DMS153 (cell line): Measurements from ENCODE around the gene EPN3.

Experiments used
- DNase-seq: peaks from one replicate; lab custom pipeline; 2025; lab: John Stamatoyannopoulos, UW

The EPN3 gene

DNA sequence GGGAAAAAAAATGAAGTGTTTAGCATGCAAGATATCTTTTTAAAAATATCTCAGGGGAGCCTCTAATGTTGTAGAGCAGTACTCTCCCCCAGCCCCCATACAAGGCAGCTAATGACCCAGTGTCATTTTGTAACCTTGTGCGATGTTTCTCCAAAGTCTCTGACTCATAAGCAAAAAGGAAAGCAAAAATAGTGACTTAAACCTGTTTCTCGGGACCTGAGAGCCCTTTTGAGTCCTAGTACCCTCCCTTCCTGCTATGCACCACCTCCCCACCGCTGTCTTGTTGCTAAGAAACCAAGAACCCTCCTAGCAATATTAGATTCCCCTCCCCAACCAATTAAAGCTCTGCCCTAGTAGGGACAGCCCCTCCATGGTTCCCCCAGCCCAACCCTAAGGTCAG, 21.5 kb upstream of the EPN3 start:
- no peak for DNase-seq

DNA sequence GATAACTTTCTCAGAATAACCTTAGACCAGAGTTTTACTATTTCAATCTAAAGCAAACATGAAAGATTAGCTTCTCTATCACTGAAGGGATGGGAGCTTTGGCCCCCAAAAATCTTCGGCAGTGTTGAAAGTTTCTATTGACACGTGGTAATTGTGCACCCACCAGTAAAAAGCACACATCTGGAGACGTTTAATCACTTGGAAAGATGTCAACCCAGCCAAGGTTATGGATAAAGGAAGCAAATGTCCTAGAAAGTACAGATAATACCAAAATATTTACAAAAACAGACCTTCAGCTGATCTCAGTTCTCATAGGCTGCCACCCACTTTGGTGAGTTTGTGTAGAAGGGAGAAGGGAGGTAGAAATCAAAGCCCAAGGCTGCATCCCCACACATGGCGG, 19.0 kb upstream of the EPN3 start:
- no peak for DNase-seq

DNA sequence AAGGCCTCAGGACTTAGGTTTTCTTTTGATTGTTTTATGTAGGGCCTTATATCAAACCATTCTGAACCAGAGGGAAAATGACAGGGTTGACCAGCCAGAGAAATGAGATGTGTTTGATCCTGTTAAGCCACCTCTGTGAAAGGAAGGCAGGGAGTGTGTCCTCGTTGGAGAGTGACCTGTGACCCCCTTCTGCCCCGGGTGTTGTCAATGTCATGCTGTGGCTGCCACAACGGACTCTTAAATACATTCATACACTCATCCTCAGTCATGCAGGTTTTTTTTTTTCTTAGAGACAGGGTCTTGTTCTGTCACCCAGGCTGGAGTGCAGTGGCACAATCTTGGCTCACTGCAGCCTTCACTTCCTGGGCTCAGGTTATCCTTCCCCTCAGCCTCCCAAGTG, 18.1 kb upstream of the EPN3 start:
- no peak for DNase-seq

DNA sequence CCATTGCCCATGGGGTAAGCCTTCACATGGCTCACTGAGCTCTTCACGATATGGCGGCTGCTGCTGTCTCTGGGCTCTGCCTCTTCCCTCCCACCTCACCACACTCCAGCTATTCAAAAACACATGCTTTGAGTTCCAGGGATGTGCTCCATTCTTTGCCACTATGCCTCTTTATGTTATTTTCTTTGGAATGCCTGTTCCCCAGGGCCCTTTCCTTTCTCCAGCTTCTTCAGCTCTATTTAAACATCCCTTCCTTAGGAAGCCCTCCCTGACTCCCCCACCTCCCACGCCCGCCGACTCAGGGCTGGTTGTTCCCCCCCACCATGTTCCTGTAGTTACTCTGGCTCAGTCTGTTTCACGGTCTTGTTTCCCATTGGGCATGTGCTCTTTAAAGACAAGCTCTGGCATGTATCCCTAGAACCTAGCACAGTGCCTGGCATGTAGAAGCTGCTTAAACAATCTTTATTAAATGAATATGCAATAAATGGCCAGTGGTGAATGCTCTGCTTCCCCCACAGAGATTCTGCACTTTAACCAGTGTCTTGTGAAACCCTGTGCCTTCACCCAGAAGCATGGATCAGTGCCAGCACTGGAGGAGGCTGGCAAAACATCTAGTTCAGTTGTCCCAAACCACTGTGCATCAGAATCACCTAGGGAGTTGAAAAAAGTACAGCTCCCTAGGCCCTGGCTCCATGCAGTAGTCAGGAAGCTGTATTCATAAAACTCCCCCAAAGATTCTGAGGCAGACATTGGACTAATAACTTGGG, 17.4 kb upstream of the EPN3 start:
- DNase-seq: no peak

DNA sequence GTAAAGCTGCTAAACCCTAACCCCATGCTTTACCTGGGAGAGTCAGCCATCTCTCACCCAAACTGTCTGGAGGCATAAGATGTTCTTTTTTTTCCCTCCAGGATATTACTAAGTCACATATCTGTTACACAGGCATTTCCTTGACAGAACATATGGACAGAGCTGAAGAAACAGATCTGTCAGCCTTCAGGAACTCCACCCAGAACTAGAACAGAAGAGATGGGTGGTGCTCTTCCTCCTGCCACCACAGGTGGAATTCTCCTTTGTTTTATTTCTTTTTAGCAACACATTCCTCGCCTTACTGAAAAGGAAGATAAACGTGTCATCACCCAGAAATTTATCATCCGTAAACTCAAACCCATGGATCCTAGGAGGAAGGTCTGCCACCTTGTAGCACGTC, 15.5 kb upstream of the EPN3 start:
- no peak for DNase-seq

DNA sequence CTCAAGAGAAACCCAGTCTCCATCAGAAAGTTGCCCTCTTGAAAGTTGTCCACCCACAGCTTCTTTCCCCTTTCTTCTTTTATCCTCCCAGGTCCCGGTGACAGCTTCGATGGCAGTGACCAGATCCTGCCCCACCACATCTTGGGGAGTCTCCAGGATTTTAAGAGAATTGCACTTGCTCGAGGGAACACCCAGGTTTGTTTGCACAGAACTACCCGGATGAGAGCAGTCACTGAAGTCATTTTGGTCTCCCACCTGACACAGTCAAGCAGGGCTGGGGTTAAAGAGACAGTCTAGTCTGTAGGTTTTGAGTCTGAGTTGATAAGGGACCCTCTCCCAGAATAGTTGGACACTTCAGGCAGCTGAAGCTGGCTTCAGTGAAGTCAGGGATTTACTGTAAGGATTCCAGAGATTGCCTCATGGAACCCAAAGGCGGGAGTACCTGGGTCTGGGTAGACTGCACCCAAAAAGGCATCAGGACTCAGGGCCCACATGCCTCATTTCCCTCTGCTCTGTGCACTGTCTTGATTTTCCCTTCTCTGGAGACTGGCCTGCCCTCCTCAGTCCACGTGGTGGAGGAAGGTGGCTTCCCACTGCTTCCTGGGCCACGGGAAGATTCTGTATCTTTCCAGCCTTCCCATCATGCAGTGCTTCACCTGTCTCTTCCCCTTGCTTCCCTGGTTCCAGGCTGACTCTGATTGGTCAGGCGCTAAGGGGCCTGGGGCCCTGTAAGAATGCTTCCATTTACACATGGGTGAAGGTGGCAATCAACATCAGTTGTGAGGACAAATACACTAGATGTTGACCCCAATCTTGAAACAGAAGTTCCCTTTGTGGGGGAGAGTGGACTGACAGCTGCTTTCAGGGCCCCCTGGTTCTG, 14.8 kb upstream of the EPN3 start:
- no peak for DNase-seq

DNA sequence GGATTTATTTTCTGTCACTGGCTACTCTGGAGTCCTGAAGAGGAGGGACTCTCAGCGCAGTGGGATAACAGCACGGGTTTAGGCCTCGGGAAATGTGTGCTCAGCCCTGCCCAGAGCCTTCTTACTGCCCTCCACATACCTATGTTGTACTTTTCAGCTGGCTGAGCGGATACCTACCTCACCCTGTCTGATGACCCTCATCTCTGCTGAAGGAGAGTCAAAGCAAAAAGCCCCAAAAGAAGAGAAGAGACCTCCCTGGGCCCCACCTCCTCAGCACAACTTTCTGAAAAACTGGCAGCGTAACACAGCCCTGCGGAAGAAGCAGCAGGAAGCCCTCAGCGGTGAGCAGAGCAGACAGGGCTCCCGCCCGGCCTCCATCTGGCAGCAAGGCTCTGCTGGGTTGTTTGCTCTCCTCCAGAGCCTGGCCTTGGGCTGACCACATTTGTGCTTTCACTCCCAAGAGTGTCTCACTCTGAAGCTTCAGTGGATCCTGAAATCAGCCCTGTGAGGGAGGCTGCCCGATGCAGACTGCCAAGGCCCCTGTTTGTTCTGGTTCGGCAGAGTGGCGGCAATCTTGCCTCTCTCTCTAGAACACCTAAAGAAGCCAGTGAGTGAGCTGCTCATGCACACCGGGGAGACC, 14.0 kb upstream of the EPN3 start:
- no peak for DNase-seq

DNA sequence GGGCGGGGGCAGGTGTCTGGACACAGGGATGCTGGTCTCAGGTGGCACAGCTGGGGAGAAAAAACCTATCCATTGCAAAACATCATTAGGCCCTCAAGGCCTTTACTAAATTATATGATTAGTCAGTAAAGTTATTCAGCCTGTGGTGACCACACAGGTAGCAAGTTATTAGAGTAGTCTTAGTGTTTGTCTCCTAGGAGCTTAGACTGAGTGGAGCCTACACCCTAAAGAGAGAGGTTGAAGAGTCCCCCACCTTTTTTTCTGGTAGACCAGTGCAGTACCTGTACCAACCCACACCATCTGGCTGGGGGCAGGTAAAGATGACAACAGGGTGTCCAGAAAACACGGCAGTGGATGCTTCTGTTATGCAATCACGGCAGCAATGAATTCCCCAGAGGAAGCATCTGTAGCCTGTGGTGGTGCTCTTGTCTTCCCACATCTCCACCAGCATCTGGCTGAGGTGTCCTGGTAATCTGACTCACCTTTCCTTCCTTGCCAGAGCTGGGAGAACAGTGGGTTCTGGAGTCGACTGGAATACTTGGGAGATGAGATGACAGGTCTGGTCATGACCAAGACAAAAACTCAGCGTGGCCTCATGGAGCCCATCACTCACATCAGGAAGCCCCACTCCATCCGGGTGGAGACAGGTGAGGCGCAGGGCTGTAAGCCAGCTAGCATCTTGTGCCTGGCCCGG, 13.2 kb upstream of the EPN3 start:
- no peak for DNase-seq

DNA sequence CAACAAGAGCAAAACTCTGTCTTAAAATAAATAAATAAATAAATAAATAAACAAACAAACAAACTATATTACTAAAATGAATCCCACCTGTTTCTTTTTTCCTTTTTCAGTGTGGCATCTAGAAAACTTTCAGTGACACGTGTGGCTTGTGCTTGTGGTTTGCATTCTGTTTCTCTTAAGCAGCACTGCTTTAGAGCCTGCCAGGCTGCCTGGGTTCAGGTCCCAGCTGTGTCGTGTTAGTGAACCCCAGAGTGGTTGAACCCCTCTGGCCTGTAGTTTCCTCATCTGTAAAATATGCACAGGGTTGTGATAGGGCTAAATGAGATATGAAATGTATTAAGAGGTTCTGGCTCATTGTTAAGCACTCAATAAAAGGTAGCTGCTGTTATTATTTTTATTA, 12.1 kb upstream of the EPN3 start:
- no peak for DNase-seq

DNA sequence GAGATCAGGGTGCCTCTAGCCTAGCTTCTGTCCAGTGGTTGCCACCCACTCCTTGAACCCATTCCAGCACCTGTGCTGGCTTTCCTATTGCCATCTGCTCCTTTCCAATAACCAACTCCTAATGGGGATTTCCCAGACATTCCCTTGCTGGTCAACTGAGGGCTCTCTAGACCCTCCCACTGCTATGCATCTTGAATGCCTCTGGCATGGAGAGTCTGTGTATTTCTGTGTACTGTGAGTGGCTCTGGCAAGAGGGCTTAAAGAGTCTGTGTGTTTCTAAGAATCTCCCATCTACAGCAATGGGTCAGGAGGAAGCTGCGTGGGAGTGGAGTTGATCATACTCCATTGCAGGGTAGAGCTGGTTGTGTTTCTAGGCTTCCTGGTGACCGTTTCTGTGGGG, 11.0 kb upstream of the EPN3 start:
- DNase-seq: no peak

DNA sequence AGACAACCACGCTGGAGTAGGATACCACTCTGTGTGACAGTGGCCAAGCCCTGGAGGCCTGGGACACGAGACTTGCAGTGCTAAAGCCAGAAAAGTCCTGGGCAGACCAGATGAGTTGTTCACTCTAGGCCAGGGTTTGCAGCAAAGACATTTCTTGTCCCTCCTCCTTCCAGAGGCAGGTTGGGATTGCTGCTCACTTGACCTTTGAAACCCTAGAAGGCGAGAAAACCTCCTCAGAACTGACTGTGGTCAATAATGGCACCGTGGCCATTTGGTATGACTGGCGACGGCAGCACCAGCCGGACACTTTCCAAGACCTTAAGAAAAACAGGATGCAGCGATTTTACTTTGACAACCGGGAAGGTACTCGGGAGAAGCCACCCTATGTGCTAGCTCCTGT, 9.8 kb upstream of the EPN3 start:
- DNase-seq: no peak

DNA sequence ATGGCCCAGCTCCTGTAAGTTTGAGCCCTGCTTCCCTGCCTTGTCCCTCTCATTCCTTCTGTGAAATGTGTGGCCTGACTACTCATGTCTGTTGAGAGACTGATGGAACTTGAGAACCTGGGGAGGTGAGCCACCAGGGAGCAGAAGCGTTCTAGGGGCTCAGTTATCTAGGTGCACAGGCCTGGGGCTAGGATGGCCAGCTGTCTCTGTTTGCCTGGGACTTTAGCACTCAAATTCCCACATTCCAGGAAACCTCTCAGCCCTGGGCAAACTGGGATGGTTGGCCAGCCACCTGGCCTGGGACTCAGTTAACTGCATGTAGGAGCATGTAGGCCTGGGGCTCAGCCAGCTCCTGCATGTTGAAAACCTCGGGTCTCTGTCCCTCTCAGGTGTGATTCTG, 9.3 kb upstream of the EPN3 start:
- no peak for DNase-seq

DNA sequence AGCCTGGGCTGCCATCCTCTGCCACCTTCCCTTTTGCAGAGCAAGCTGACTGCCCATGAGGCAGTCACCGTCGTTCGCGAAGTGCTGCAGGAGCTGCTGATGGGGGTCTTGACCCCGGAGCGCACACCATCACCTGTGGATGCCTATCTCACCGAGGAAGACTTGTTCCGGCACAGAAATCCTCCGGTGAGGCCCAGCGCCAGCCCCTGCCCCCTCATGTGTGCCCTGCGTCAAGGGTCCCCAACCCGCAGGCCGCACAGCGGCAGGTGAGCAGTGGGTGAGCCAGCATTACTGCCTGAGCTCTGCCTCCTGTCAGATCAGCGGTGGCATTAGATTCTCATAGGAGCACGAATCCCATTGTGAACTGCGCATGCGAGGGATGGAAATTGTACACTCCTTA, 7.7 kb upstream of the EPN3 start:
- DNase-seq: no peak

DNA sequence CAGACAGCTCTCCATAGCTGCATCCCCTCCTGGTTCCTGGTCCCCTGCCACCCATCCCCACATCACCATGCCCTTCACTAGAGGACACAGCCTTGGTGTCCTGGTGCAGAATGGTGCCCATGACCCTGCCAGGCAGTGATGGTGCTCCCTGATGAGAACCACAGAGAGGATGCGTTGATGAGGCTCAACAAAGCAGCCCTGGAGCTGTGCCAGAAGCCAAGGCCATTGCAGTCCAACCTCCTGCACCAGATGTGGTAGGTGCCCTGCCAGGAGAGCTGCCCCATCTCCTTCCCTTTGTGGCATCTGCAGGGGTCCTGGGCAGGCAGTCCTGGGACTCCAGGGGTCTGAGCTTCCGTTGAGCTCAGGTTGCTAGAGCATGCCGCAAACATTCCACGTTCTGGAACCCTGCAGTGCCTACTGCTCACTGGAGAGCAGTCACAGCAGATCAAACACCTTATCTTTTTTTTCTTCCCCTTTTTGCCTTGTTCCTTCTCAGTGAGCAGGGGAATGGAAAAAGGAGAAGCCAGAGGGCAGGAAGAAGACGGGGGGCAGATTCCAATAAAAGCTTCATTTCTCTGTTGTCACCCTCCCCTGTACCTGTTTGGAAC, 5.3 kb upstream of the EPN3 start:
- no peak for DNase-seq

DNA sequence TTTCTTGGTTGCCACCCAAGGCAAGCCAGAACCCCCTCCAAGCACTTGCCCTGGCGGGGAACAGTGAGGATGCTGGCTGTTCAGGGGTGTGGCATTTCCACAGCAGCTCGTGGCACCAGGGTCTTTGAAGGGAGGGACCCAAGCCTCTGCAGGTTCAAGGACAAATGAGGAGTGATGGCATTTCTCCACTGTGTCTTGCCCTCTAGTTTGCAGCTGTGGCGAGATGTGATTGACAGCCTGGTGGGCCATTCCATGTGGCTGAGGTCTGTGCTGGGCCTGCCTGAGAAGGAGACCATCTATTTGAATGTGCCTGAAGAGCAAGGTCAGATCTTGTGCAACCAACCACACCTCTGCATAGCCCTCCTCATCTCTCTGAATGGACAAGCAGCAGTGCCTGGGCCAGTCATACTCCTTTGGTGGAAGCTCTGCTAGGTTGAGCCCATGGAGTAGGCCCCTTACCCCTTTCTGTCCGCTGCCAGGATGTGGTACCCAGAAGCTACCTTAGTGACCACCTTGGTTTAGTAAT, 4.5 kb upstream of the EPN3 start:
- DNase-seq: no peak

DNA sequence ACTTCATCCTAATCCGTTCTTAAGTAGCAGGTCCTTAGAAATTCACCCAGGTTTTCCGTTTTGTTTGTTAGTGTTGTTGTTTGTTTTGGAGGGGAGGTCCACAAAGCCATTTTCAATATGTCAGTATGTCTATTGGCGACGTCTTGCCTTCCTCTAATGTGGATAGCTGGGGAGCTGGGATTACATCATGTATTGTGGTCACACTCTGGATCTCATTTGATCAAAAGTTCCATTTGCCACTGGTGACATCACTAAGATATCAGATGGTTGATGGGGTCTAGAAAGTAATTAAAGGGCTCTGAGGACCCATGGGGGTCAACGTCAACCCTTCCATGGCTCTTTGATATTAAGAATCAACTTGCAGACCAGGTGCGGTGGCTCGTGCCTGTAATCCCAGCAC, 2.7 kb upstream of the EPN3 start:
- no peak for DNase-seq

DNA sequence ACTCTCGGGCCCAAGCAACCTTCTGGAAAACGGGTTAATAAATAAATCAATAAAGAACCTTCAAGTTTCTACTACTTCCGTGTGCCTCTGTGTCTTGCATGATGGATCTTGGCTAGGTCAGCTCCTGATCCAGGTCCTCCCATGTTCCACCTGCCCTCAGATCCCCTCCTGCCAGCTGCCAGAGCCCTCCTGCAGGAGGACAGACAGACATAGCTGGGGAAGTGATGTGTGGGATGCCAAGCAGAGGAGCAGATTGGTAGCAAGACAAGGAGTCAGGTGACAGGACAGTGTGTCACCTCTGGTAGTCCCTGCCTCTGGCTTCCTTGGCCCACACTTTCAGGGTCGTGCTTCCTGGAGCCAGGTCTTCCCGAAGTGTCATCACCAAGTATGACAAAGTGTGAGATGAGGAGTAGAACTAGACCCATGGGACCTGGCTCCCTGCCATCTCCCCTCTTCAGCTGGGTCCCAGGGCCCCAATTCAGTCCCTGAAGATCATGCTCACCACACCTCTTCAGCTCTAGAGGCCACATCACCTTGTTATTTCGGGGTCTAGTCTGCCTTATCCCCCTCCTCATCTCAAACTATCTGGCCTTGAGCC, 1.0 kb upstream of the EPN3 start:
- DNase-seq: no peak

DNA sequence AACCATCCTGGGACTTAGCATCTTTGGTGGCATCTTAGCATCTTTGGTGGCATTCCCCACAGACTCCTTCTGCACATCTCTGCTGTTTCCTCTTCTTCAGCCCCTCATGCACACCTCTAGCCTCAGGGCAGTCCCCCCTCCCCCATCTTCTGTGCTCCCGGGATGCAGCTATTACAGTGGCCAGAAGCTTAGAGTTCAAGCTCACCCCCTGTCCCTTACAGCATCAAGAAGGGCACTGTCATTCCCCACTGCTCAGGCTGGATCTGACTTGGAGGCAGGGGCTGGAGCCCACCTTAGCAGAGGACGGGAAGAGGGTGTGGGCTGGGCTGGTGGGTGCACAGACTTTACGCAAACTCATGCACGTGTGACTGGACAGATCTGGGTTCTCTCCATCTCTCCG, 650 bp downstream of the EPN3 start:
- DNase-seq: no peak

DNA sequence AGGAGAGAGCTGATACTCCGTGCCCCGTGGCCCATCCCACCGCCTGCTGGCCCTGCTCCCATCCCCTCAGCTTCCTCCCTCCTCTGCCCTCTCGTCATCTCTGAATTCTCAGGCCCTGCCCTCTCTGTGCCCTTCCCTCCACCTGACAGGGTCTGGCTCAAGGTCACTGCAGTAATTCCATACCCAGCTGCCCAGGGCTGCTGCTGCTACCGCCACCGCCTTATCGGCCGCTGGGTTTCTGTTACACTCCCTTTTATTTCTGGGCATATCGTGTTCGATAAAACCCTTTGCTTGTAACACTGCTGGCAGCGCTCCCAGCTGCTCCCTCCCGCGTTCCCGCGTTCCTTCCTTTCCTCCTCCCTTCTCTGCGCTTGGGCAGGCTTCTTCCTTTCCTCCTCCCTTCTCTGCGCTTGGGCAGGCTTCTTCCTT, 1.2 kb downstream of the EPN3 start:
- DNase-seq: peak; percentile 26

DNA sequence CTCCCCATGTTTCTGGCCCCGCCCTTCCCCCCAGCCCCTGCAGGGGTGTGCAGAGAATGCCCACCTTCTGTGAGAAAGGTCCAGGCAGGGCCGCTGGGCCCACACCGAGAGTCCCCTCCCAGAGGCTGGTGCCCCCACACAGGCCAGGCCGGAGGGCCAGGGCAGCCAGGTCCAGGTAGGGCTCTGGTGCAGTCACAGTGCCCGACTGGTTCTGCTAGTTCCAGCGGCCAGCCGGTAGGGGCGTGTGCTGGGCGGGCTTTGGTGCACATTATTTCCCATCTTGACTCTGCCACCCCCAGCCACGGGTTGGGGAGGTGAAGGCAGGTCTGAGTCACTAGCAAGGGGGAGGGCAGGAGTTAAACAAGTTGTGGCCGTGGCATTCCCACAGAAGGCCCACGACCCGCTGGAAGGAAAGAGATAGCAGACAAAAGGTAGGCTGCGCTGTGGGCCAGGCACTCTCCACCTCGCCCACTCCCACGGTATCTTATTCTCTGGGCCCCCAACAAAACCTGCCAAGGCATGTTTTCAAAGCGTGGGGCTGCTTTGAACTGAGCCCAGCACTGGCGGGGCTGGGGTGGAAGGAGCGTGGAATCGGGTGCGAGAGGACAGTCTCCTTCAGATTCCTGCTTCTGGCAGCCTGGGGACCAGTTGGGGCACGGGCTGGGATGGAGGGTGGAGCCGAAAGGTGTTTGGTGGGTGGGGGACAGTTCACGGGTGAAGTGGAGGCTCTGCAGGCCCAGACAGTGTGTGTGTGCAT, 1.9 kb downstream of the EPN3 start:
- DNase-seq: no peak

DNA sequence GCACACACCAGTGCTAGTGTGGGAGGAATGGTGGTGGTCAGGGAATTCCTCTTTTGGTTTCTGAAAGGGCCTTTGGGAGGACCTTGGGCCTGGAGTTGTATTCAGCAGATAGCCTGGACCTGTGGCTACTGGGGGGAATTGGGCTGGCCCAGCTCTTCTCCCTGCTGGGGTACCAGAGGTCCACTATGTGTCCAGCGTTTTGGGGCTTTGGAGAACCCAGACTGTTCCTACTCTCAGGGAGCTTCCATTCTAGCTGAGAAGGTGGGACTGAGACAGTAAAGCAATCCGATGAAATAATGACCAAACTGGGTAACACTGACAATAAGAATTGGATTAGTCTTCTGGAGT, 2.4 kb downstream of the EPN3 start:
- DNase-seq: no peak
